NCI-H69 (cell line): Measurements from ENCODE around the gene SLC38A1.
"Not testable (repeated sequence)": the region's sequence is repeated elsewhere in the genome, so short reads cannot be mapped to it uniquely, and the experiment has no call there.

Experiments used
- DNase-seq: peaks from one replicate; lab custom pipeline; 2025; lab: John Stamatoyannopoulos, UW

Gene SLC38A1

GRCh38 chr12:46164186-46164761 lies 104.6 kb downstream of the SLC38A1 start:
- DNase-seq: no peak

- not testable (repeated sequence) for DNase-seq
Observed at GRCh38 chr12:46162549-46163076, 106.2 kb downstream of the SLC38A1 start.

- DNase-seq: peak; percentile 43
Observed at GRCh38 chr12:46160981-46161690, 107.7 kb downstream of the SLC38A1 start.

GRCh38 chr12:46160101-46160980 lies 108.5 kb downstream of the SLC38A1 start:
- DNase-seq: peak; percentile 98

- no peak for DNase-seq
Observed at GRCh38 chr12:46159309-46159901, 109.4 kb downstream of the SLC38A1 start.

GRCh38 chr12:46158501-46158900 lies 110.3 kb downstream of the SLC38A1 start:
- DNase-seq: peak; percentile 18

- peak; percentile 46 for DNase-seq
Observed at GRCh38 chr12:46154221-46154985, 114.4 kb downstream of the SLC38A1 start.

GRCh38 chr12:46153268-46153872 lies 115.5 kb downstream of the SLC38A1 start:
- peak; percentile 76 for DNase-seq

- DNase-seq: peak; percentile 56
Observed at GRCh38 chr12:46152456-46152855, 116.4 kb downstream of the SLC38A1 start.

- peak; percentile 66 for DNase-seq
Observed at GRCh38 chr12:46150735-46151134, 118.1 kb downstream of the SLC38A1 start.

- DNase-seq: peak; percentile 42
Observed at GRCh38 chr12:46149905-46150304, 118.9 kb downstream of the SLC38A1 start.

GRCh38 chr12:46149079-46149464 lies 119.8 kb downstream of the SLC38A1 start:
- peak; percentile 36 for DNase-seq

GRCh38 chr12:46148327-46149078 lies 120.3 kb downstream of the SLC38A1 start:
- DNase-seq: no peak

GRCh38 chr12:46147144-46147543 lies 121.7 kb downstream of the SLC38A1 start:
- no peak for DNase-seq

- no peak for DNase-seq
Observed at GRCh38 chr12:46145881-46146280, 123.0 kb downstream of the SLC38A1 start.

GRCh38 chr12:46144433-46144832 lies 124.4 kb downstream of the SLC38A1 start:
- no peak for DNase-seq

GRCh38 chr12:46136249-46136648 lies 132.6 kb downstream of the SLC38A1 start:
- no peak for DNase-seq

- no peak for DNase-seq
Observed at GRCh38 chr12:46135750-46136149, 133.1 kb downstream of the SLC38A1 start.

GRCh38 chr12:46134852-46135251 lies 134.0 kb downstream of the SLC38A1 start:
- no peak for DNase-seq

GRCh38 chr12:46134205-46134811 lies 134.5 kb downstream of the SLC38A1 start:
- no peak for DNase-seq
